A204.1 (cell line): ENCODE measurements around the gene CUEDC1.

Source experiments
- FAIRE-seq: peaks from 2 replicates; lab custom pipeline; 2012; peaks lifted over from hg19 to GRCh38; lab: Jason Lieb, UNC

CUEDC1 gene, protein sequence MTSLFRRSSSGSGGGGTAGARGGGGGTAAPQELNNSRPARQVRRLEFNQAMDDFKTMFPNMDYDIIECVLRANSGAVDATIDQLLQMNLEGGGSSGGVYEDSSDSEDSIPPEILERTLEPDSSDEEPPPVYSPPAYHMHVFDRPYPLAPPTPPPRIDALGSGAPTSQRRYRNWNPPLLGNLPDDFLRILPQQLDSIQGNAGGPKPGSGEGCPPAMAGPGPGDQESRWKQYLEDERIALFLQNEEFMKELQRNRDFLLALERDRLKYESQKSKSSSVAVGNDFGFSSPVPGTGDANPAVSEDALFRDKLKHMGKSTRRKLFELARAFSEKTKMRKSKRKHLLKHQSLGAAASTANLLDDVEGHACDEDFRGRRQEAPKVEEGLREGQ

DNA sequence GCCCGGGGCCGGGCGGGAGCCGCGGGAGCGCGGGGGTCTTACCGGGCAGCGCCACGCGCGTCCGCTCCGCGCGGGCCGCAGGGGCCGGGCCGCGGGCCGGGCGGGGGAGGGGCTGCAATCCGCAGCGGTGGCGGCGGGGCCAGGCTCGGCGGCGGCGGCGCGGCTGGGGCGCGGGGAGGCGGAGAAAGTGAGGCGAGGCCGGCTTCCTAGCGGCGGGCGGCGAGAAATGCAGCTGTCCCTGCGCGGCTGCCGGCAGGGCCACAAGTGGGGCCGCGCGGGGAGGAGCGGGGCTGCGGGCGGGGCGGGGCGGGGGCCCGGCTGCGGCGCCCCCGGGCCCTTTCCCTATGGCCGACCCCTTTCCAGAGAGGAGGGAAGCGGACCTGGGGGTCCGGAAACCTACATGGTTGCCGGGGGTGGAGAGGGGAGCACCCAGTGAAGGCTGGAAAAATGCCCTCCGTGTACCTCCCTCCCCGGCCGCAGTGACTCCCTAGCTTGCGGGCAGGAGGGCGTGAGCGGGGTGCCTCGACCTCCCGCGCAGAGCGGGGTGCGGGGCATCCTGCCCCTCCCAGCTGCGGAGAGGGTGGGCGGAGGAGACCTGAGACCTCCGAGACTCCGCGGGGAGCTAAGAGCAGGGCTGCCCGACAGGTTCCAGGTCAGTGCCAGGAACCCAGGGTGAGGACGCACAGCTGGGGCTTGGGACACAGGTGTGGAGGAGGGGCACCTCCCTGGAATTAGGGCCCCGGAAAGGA, at the start of gene CUEDC1:
TSS of gene CUEDC1 (minus strand) at position 230 of the 749 bp plus-strand sequence. CDS start 69,848 bp downstream, outside the sequence.
- FAIRE-seq: no peak

DNA sequence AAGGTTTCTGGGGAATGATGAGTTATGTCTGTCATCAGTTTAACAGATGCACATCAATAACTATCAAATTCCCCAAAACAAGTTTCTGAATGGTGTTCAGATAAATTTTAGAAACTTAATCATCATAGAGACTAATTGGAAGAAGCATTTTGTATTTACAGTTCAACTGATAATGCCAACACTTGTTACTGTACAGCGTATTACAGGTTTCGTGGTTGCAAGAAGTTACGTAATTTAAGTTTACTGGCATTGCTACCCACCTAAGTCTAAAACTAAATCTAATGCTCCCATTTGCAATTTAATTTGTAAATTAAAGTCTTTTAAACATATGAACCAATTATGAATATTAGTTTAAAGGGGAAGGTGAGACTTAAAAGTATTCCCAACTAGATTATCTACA, 48.8 kb upstream of the CUEDC1 start:
- FAIRE-seq: no peak

DNA sequence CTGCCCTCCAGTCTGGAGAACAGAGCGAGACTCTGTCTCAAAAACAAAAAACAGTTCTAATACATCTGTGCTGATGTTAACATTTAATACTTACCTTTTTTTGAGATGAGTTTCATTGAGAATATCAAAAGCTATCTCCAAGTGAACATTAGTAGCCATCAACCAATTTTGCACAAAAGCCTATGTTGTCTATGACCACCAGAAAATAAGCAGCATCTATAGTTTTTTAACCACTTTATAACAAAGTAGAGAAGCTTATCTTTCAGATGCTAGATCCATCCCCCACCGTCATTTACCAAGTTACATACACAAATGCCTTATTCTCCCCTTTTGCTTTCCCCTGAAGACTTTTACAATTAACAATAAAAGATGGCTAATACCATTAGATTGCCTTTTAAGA, 47.8 kb upstream of the CUEDC1 start:
- FAIRE-seq: no peak

DNA sequence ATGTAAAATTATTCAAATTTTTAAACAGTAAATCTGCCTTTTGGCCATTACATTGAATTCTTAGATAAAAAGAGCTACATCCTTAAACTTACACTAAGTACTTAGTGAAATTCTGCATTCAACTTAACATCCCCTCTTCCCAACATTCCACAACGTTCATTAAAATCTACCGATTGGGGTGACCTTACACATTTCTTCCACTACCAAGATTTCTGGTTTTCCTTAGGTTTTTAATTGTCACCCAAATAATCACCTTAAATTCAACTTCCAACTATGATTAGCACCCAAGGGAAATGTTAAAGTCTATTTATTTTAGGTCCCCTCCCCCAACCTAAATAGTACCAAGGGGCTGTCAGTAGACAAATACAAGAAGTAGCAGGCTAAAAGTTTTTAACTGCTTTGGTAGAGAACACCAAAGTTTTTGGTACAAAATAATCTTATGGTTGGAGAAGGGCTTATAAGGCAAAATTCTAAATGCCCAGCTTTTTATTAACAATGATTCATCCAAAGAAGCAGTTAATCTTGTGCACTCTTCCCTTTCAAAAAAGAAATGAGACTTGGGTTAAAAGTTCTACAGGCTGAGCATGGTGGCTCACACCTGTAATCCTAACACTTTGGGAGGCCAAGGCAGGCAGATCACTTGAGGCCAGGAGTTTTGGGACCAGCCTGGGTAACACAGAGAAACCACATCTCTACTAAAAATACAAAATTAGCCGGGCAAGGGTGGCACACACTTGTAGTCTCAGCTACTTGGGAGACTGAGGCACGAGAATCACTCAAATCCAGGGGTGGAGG, 47.1 kb upstream of the CUEDC1 start:
- no peak for FAIRE-seq

DNA sequence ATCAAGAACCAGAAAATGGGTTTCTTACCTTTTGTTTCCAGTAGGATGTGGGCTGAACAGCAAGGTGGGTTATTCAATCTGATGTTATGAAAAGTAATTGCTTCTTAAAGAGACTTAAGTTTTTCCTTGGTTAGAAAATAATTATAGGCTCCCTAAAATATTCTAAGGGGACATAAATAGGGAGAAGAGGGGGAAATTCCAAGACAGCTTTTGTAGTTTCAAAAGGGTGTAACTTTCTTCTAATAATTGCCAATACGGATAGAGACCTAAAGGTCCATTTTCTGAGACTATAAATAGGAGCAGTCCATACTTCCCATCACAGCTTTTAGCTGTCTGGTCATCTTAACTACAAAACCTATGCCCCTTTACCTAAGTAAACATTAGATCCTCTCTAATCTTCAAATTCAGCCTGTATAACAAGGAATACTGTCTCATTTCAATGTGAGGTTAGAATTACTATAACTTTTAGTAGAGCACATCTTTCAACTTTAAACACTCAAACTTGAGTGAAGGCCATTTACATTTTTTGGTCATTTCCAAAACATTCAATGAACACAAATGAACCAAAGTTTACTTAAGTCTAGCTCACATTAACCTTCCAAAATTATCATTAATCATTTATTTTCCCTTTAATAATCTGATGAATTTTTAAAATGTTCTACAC, 46.4 kb upstream of the CUEDC1 start:
- peak; percentile 41 for FAIRE-seq

DNA sequence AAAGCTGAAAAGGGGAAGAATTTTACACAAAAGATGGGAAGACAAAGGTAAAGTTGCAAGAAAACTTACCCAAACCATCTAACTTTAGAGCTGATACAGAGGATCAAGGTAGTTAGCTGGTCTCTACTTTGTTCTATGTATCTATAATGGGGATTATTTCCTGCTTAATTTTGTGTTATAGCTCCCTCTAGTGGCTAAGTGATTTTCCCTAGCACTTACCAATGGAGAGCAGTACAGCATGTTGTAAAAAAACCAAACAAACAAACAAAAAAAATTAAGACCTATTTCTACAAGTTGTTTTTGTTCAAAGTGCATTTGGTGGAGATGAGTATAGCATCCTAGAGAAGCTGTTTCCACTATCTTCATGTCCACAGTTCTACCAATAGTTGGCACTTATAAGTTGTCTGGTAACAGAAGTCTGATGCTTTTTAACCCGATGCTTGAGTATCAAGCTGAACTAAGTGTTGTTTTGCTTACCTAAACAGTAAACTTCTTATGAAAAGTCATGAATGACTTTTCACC, 44.3 kb upstream of the CUEDC1 start:
- peak; percentile 90 for FAIRE-seq

DNA sequence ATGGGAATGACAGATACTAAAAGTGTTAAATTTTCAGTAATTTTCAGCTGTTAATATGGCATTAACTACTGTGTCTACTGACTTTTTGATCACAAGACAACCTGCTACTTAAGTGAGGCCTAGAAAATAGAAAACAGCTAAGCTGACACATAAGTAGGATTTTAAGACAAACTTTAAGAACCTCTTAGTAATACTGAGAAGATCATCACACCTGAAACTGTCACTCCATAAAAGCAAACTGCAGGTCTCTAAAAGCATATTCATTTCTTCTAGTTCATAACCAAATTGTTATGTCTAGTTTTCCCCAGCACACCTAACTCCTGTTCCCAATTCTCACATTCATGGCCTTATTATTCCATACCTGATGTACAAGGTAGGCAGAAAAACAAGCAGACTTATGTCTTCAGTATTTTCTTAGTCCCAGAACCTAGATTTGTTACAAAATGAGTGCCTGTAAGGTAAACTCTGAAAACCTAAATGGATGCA, 43.8 kb upstream of the CUEDC1 start:
- no peak for FAIRE-seq

DNA sequence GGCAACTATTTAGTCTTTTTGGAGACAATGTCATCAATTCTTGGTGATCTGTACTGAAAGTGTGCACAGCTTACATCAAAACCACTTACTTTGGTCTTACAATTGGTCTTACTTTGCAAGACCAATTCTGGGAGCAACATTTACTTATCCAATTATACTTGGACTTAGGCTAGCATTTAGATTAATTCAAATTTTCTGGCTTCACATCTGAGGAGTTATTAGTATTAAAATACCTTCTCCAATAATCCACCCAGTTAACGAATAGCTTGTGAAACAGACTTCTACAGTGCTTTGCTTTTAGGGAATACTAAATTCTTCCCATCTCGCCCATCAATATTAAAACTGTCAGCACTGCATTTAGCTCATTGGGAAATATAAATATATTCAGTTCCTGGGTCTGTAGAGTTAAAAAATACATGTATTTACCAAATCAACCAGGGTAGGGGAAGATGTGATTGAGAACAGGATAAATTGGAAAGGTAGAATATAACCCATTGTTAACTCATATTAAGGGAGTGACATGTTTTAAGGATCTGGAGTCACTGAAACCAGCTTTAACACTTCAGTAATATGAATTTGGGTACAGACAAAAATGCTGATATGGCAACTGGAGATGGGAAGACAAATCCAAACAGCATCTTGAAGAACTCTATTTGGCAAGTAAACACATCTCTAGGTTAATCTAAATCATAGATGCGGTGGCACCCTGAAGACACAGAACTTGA, 42.0 kb upstream of the CUEDC1 start:
- FAIRE-seq: no peak

DNA sequence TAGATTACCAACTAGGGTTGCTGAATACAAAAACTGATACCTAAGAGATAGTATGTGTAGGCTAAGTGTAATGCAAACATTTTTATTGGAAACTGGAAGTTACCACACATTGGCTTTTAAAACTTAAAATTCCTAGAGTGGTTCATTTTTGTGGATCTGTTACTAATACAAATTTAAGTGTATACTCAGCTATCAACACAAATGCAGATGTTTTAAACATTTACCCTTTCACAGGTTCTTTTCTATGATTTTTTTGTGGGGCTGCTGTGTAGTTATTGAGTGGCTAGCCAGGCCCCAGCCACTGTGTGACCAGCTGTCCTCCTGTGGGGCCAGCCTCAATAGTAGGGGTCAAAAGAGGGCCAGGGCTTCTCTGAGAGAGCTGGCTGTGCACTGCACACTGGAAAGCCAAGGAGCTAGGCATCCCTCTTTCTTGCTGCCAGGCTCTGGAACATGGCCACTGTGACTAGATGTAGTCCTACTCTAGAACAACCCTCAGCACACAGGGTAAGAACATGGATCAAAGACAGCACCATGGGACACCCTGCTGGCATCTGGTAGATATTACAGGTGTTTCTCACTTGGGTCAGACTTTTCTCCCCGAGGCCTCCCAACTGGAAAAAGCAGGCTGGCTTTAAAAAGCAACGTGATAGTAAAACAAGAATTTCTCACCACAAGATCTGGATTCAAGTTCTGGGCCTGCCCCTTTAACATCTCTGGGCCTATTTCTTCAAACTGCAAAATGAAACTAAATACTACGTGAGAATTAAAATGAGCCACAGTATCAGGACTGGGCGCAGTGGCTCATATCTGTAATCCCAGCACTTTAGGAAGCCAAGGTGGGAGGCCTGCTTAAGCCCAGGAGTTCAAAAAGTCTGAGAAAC, 40.1 kb upstream of the CUEDC1 start:
- no peak for FAIRE-seq

DNA sequence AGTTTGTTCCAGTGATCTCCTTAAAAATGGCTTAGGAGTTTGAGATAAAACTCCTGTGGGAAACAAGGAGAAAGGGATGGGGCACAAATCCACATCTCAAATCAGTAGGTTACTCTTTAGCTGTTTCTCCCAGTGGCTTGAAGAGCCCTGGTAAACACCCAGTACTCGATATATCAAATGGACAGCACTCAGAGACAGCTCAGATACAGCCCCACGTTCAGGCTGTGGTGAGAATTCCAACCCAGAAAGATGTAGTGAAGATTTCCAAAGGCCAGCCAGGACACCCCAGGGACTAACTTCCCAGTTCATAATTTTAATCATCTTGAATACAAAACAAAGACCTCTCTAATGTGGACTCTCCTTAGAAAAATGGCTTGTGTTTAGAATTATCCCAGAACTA, 39.2 kb upstream of the CUEDC1 start:
- FAIRE-seq: no peak

DNA sequence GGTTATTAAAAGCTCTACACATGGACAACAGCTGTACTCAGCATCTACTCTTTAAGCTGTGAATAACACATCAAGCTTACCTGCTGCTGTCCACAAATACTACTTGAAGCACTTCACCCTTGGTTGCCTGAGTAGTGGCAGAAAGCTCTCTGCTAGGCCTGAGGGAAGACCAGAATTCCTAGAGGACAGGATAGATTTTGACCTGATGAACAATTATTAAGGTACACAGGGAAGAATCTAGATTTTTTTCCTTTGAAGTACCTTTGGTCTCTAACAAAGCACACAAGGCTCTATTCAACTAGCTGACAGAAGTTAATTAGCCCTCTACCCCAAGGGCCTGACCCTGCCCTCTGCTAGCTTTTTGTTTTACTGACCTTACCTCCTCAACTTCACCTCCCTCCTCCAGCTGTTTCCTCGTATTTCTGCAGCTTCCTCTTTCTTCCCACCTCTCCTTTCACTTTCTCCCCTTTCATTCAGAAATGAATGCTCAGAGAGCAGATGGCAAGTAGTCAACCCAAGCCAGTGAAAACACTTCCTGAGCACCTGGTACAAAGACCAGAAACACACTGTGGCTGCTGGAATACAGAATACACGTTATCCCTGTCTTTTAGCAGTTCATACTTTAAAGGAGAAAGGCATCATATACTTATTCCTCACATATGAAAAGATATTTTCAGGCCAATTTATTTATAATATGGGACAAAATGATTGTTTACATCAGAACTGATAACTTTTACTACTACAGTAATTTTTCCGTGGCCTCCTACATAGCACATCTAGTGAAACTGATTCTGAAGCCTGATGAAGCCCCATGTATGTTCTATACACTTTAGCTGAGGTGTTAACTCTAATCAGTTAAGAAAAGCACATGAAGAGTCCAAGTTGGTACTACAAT, 38.5 kb upstream of the CUEDC1 start:
- FAIRE-seq: no peak

DNA sequence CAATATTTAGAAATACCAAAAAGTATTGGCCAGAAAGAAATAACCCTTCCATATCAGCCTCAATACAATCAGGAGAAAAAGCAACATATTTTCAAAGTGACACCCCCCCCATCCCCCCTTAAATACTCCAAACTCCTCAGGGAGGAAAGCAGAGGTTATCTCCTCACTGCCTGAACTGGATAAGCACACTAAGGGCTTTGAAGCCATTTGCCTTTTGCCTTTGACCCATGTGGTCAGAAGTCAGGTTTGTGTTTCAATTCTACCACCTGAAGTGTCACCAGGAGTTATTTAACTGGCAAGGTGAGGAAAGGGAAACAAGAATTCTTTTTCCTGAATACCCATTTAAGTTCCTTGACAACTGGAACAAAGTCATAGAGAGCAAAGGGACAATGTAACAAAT, 36.3 kb upstream of the CUEDC1 start:
- FAIRE-seq: no peak

DNA sequence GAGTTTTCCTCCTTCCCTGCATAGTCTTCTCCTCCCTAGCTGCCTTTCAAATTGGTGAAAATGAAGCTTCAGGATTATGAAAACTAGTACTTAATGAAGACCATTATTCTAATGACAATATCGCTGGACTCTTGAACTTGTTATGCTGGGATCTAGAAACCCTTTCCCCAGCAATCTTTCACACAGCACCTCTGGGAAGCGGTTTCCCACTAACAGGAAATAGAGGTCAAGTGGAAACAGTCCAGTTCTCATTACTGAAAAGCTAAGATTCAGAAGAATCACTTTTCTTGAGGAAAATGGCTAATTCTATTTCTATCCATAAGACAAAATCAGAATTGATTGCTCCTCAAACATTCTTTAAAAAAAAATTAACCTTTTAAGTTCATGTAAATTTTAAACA, 34.8 kb upstream of the CUEDC1 start:
- no peak for FAIRE-seq

DNA sequence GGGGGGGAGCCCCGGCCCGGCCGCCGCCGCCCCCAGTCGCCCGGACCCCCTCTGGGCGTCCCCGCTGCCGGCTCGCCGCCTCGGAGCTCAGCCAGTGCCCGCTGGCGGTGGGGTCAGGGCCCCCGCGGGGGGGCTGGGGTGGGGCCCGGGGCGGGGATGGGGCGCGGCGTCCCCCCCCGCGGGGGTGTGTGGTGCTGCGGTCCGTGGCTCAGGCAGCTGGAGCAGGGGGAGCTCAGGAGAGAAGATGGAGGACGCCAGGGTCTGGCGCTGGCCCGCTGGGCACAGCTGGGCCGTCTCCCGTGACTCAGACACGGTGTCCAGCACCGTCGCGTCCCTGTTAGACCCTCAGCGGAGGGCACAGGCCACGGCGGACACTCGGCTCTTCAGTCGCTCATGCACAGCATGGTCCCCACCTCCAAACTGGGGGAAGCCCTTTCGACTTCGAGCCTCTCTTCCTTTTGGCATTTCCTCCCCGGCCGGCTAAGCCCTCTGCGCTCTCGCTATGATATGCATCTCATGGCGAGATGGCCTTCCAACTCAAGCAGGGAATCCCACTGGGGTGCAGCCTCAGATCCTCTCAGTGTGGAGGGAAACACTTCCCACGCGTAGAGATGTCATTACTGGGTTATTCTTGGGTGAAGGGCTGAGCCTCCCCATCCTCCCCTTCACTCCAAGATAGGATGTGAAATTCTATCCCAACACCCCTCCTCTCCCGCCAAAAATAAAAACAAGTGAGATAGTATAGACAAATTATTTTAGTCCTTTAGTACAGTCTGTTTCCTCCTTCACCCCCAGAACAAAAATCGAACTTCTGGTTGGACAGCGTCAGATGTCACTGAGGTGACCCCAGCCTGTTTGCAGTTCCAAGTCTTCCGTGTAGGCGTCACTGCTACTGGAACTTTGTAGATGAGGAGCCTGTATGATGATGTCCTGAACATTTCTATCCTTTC, 33.4 kb upstream of the CUEDC1 start:
- FAIRE-seq: peak; percentile 90

DNA sequence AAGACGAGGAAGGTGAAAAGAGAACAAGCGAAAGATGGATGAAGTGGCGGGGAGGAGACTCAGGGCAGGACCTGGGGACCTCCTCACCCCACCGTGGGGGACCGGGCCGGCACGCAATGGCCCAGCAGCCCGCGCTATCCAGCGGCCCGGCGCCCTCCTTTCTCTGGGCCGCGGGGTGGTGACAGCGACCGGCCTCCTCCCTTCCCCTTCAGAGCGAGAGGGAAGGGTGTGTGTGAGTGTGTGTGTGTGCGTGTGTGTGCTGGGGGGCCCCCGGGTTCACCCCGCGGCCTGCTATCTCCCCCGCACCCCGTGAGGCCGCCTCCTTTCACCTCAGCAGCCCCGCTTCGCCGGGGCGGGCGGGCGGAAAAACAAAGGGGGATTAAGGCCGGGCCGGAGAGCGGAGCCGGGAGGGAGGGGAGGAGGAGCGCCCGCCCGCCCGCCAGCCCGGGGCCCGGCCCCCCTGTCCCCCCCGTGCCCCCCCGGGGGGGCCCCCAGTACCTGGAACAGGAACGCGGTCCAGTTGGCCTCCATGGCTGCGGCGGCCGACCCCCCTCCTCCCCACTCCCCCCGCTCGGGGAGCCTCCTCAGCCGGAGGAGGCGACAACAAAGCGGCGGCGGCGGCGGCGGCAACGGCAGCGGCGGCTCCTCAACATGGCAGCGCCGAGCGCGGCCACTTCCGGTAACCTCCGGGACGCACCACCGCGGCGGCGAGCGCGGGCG, 32.5 kb upstream of the CUEDC1 start, which contains the start of gene VEZF1:
TSS of gene VEZF1 (minus strand) at position 674 of the 720 bp plus-strand sequence. CDS start at position 531, 143 bp downstream.
- no peak for FAIRE-seq

DNA sequence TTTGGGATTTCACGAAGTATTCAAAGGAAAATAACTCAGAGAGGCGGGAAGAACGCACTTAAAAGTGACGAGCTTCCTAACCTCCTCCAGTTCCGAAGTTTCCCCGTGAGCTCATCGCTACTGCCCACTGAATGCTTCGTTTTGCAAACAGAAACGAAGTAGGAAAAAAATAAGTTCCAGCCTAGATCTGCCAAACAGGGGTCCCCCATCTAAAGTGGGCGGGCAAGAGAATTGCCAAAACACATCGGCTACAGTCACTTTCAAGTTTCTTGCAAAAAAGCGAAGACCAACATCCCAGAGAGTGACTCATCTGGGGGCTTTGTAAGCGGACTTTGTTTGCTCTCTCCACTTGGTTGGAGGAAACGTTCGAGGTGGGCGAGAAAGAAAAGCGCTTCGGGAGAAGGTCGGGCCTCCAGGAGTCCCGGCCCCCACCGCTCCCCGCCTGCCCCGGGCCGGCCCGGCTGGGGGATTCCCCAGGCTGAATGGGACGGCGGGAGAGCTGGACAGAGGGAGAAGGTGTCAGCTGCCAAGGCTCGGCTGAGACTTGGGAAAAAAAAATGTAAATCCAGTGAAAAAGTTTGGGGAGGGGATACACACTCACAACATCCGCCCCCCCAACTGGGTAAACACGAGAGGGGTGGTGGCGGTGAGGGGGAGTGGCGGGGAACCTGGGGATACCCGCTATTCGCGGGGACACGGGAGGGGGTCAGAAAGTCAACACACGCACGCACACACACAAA, 31.8 kb upstream of the CUEDC1 start:
- no peak for FAIRE-seq

DNA sequence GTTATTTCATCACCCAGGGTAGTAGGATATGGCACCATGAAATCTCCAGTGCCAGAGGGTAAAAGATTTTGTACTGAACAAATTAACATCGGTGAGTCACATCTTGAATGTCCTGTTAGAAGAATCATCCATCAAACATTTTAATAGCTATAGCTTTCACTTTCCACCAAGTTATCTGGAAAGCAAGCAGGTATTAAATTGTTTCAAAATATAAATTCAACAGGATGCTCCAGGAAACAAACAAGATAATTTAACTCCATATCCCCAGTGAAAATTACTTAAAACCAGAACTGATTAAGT, 30.4 kb upstream of the CUEDC1 start:
- FAIRE-seq: peak; percentile 99
